ENCODE results near the gene PIP5KL1. TPM values are rescaled to one million over a fixed set of nuclear protein-coding genes. Genes with fewer than 3 reads are reported as not detected.

The PIP5KL1 gene
- total RNA-seq, 1 donor from 2014 or later, result 2.6 TPM

- Mint-ChIP-seq H3K4me3 (ENCODE audit: unreplicated experiment) (no peak overlapping the region), H3K4me1 (ENCODE audit: unreplicated experiment) (peaks cover 68% of the 10 kb centered on the region), H3K36me3 (ENCODE audit: unreplicated experiment) (peaks cover 2% of the 10 kb centered on the region), H3K27me3 (ENCODE audit: unreplicated experiment) (no peaks in the 10 kb centered on the region), H3K27ac (ENCODE audit: unreplicated experiment) (peak overlapping the region; percentile 99), H3K9me3 (ENCODE audit: unreplicated experiment) (no peaks in the 10 kb centered on the region)
- DNase-seq (ENCODE audit: extremely low spot score, unreplicated experiment), result no peak
- TF ChIP-seq CTCF (IDR thresholded peaks at IDR 0.05), result no peak
Measured at GRCh38 chr9:127962278-127962677, 31.7 kb upstream of the PIP5KL1 start.

- no peak for DNase-seq (ENCODE audit: extremely low spot score, unreplicated experiment)
- Mint-ChIP-seq H3K27ac (ENCODE audit: unreplicated experiment) (no peak overlapping the region), H3K36me3 (ENCODE audit: unreplicated experiment) (peaks cover 2% of the 10 kb centered on the region), H3K4me1 (ENCODE audit: unreplicated experiment) (peaks cover 62% of the 10 kb centered on the region), H3K9me3 (ENCODE audit: unreplicated experiment) (no peaks in the 10 kb centered on the region), H3K27me3 (ENCODE audit: unreplicated experiment) (no peaks in the 10 kb centered on the region), H3K4me3 (ENCODE audit: unreplicated experiment) (no peak overlapping the region)
- TF ChIP-seq CTCF (IDR thresholded peaks at IDR 0.05), result no peak
Measured at GRCh38 chr9:127961613-127962155, 31.1 kb upstream of the PIP5KL1 start.

- DNase-seq (ENCODE audit: extremely low spot score, unreplicated experiment), result no peak
- Mint-ChIP-seq H3K27me3 (ENCODE audit: unreplicated experiment) (no peaks in the 10 kb centered on the region), H3K9me3 (ENCODE audit: unreplicated experiment) (no peaks in the 10 kb centered on the region), H3K27ac (ENCODE audit: unreplicated experiment) (no peak overlapping the region), H3K4me1 (ENCODE audit: unreplicated experiment) (peaks cover 56% of the 10 kb centered on the region), H3K4me3 (ENCODE audit: unreplicated experiment) (no peak overlapping the region), H3K36me3 (ENCODE audit: unreplicated experiment) (peaks cover 2% of the 10 kb centered on the region)
- no peak for TF ChIP-seq CTCF (IDR thresholded peaks at IDR 0.05)
Measured at GRCh38 chr9:127961155-127961490, 30.5 kb upstream of the PIP5KL1 start.

- Mint-ChIP-seq H3K36me3 (ENCODE audit: unreplicated experiment) (peaks cover 2% of the 10 kb centered on the region), H3K4me3 (ENCODE audit: unreplicated experiment) (no peak overlapping the region), H3K4me1 (ENCODE audit: unreplicated experiment) (peaks cover 52% of the 10 kb centered on the region), H3K27me3 (ENCODE audit: unreplicated experiment) (no peaks in the 10 kb centered on the region), H3K27ac (ENCODE audit: unreplicated experiment) (peak overlapping the region; percentile 50), H3K9me3 (ENCODE audit: unreplicated experiment) (no peaks in the 10 kb centered on the region)
- DNase-seq (ENCODE audit: extremely low spot score, unreplicated experiment), result no peak
- TF ChIP-seq CTCF (IDR thresholded peaks at IDR 0.05), result no peak
Measured at GRCh38 chr9:127960410-127961154, 30.0 kb upstream of the PIP5KL1 start.

GRCh38 chr9:127959841-127960409 lies 29.3 kb upstream of the PIP5KL1 start:
- TF ChIP-seq CTCF (IDR thresholded peaks at IDR 0.05), result no peak
- Mint-ChIP-seq H3K27ac (ENCODE audit: unreplicated experiment) (peak overlapping the region; percentile 50), H3K27me3 (ENCODE audit: unreplicated experiment) (no peaks in the 10 kb centered on the region), H3K9me3 (ENCODE audit: unreplicated experiment) (no peaks in the 10 kb centered on the region), H3K4me3 (ENCODE audit: unreplicated experiment) (no peak overlapping the region), H3K36me3 (ENCODE audit: unreplicated experiment) (peaks cover 2% of the 10 kb centered on the region), H3K4me1 (ENCODE audit: unreplicated experiment) (peaks cover 51% of the 10 kb centered on the region)
- DNase-seq (ENCODE audit: extremely low spot score, unreplicated experiment), result no peak
